BLaER1 treated with 17β-estradiol and CSF1 and Interleukin-3, amounts not matched to agents 10 nM and 100 nM (cell line): ENCODE measurements around the gene CERT1.
"Not testable (repeated sequence)": the region's sequence is repeated elsewhere in the genome, so short reads cannot be mapped to it uniquely, and the experiment has no call there.

Experiments used
- H3K27ac ChIP-seq, 11 experiments: shearing (Covaris generic); formaldehyde crosslinking; 2 replicates each; pipeline ENCODE4 v1.8.1; 2022
- H3K27me3 ChIP-seq, 11 experiments: shearing (Covaris generic); formaldehyde crosslinking; 2 replicates each; pipeline ENCODE4 v1.8.1; 2022
- H3K36me3 ChIP-seq, 11 experiments: shearing (Covaris generic); formaldehyde crosslinking; 2 replicates each; pipeline ENCODE4 v1.8.1; 2022
- H3K4me1 ChIP-seq, 10 experiments: shearing (Covaris generic); formaldehyde crosslinking; 2 replicates each; pipeline ENCODE4 v1.8.1; 2022
- H3K4me2 ChIP-seq, 11 experiments: shearing (Covaris generic); formaldehyde crosslinking; 2 replicates each; pipeline ENCODE4 v1.8.1; 2022
- H3K4me3 ChIP-seq, 10 experiments: shearing (Covaris generic); formaldehyde crosslinking; 2 replicates each; pipeline ENCODE4 v1.8.1; 2022
- H3K9ac ChIP-seq, 11 experiments: shearing (Covaris generic); formaldehyde crosslinking; 2 replicates each; pipeline ENCODE4 v1.8.1; 2022
- H3K9me3 ChIP-seq, 11 experiments: shearing (Covaris generic); formaldehyde crosslinking; replicated peaks in 1 of 11; 2 replicates each; pipeline ENCODE4 v1.8.1; 2022
- H4K20me1 ChIP-seq, 11 experiments: shearing (Covaris generic); formaldehyde crosslinking; 2 replicates each; pipeline ENCODE4 v1.8.1; 2022
- Cebpa-rat ChIP-seq, 11 experiments: shearing (Covaris generic); IDR thresholded peaks; 2 replicates each; pipeline ENCODE4 v1.8.1; 2022

The CERT1 gene

GRCh38 chr5:75550597-75550996 is 39.2 kb upstream of the CERT1 start:
- no peak overlapping the region for H3K9ac ChIP-seq
- no peaks in the 10 kb centered on the region; a peak in 3 of 22 replicates for H3K9me3 ChIP-seq
- no peaks in the 10 kb centered on the region for H3K27me3 ChIP-seq
- H3K4me1 ChIP-seq: no peaks in the 10 kb centered on the region
- H4K20me1 ChIP-seq: peaks cover 0 to 18% (median 0%) of the 10 kb centered on the region in 11 experiments; a peak in 3 of 22 replicates
- no peak overlapping the region for H3K4me3 ChIP-seq
- H3K36me3 ChIP-seq: peaks cover 36 to 69% (median 54%) of the 10 kb centered on the region in 11 experiments
- no peak overlapping the region for H3K27ac ChIP-seq
- no peak overlapping the region for H3K4me2 ChIP-seq
- TF ChIP-seq Cebpa-rat (IDR thresholded peaks at IDR 0.05): no peak

- H3K9me3 ChIP-seq: no peaks in the 10 kb centered on the region; a peak in 3 of 22 replicates
- H3K9ac ChIP-seq: no peak overlapping the region
- peaks cover 24 to 66% (median 45%) of the 10 kb centered on the region in 11 experiments for H3K36me3 ChIP-seq
- H4K20me1 ChIP-seq: peaks cover 0 to 42% (median 0%) of the 10 kb centered on the region in 11 experiments; a peak in 10 of 22 replicates
- no peaks in the 10 kb centered on the region for H3K27me3 ChIP-seq
- no peaks in the 10 kb centered on the region for H3K4me1 ChIP-seq
- H3K4me2 ChIP-seq: no peak overlapping the region
- no peak for TF ChIP-seq Cebpa-rat (IDR thresholded peaks at IDR 0.05)
- no peak overlapping the region for H3K27ac ChIP-seq
- H3K4me3 ChIP-seq: no peak overlapping the region
Observed at GRCh38 chr5:75547812-75548211, 36.4 kb upstream of the CERT1 start.

GRCh38 chr5:75546830-75547229 is 35.4 kb upstream of the CERT1 start:
- no peaks in the 10 kb centered on the region for H3K27me3 ChIP-seq
- H3K9ac ChIP-seq: no peak overlapping the region
- no peaks in the 10 kb centered on the region for H3K4me1 ChIP-seq
- H3K9me3 ChIP-seq: no peaks in the 10 kb centered on the region; a peak in 3 of 22 replicates
- no peak for TF ChIP-seq Cebpa-rat (IDR thresholded peaks at IDR 0.05)
- H3K4me2 ChIP-seq: no peak overlapping the region
- peaks cover 15 to 56% (median 36%) of the 10 kb centered on the region in 11 experiments for H3K36me3 ChIP-seq
- no peak overlapping the region for H3K4me3 ChIP-seq
- peaks cover 0 to 46% (median 0%) of the 10 kb centered on the region in 11 experiments; a peak in 10 of 22 replicates for H4K20me1 ChIP-seq
- H3K27ac ChIP-seq: no peak overlapping the region

GRCh38 chr5:75545131-75545530 is 33.7 kb upstream of the CERT1 start:
- no peak overlapping the region for H3K4me2 ChIP-seq
- no peak overlapping the region for H3K9ac ChIP-seq
- no peak overlapping the region for H3K4me3 ChIP-seq
- H3K27ac ChIP-seq: no peak overlapping the region
- H4K20me1 ChIP-seq: peaks cover 0 to 50% (median 6%) of the 10 kb centered on the region in 11 experiments; a peak in 11 of 22 replicates
- H3K9me3 ChIP-seq: no peaks in the 10 kb centered on the region; a peak in 3 of 22 replicates
- H3K36me3 ChIP-seq: peaks cover 15 to 53% (median 36%) of the 10 kb centered on the region in 11 experiments
- no peaks in the 10 kb centered on the region for H3K4me1 ChIP-seq
- no peaks in the 10 kb centered on the region for H3K27me3 ChIP-seq
- no peak for TF ChIP-seq Cebpa-rat (IDR thresholded peaks at IDR 0.05)

GRCh38 chr5:75538211-75538610 is 26.8 kb upstream of the CERT1 start:
- no peak overlapping the region for H3K4me2 ChIP-seq
- H4K20me1 ChIP-seq: peaks cover 11 to 80% (median 22%) of the 10 kb centered on the region in 11 experiments; a peak in 18 of 22 replicates
- peaks cover 22 to 26% (median 23%) of the 10 kb centered on the region in 11 experiments for H3K9me3 ChIP-seq
- TF ChIP-seq Cebpa-rat (IDR thresholded peaks at IDR 0.05): no peak
- peaks cover 34 to 69% (median 47%) of the 10 kb centered on the region in 11 experiments for H3K36me3 ChIP-seq
- no peak overlapping the region for H3K27ac ChIP-seq
- H3K27me3 ChIP-seq: no peaks in the 10 kb centered on the region
- H3K9ac ChIP-seq: no peak overlapping the region
- peaks cover 7 to 20% (median 11%) of the 10 kb centered on the region in 10 experiments; a peak in 15 of 20 replicates for H3K4me1 ChIP-seq
- H3K4me3 ChIP-seq: no peak overlapping the region

- TF ChIP-seq Cebpa-rat (IDR thresholded peaks at IDR 0.05): no peak
- Histone ChIP-seq H3K4me2 (peak overlapping the region in 8 of 11 experiments; percentile 3 to 76 (median 41); a peak in 9 of 22 replicates), H3K27ac (peak overlapping the region in 3 of 11 experiments; percentile 9 to 32 (median 16); a peak in 3 of 22 replicates), H3K9me3 (peaks cover 36 to 40% (median 37%) of the 10 kb centered on the region in 11 experiments), H3K27me3 (no peaks in the 10 kb centered on the region), H4K20me1 (peaks cover 11 to 74% (median 22%) of the 10 kb centered on the region in 11 experiments; a peak in 18 of 22 replicates), H3K4me3 (no peak overlapping the region), H3K4me1 (peaks cover 7 to 20% (median 11%) of the 10 kb centered on the region in 10 experiments; a peak in 15 of 20 replicates), H3K36me3 (peaks cover 40 to 80% (median 60%) of the 10 kb centered on the region in 11 experiments), H3K9ac (peak overlapping the region in 1 of 11 experiments; percentile 15; a peak in 1 of 22 replicates)
Observed at GRCh38 chr5:75536694-75537360, 25.4 kb upstream of the CERT1 start.

GRCh38 chr5:75536147-75536546 is 24.7 kb upstream of the CERT1 start:
- H3K9ac ChIP-seq: no peak overlapping the region

GRCh38 chr5:75534734-75535133 is 23.3 kb upstream of the CERT1 start:
- TF ChIP-seq Cebpa-rat (IDR thresholded peaks at IDR 0.05): no peak
- Histone ChIP-seq H3K36me3 (peaks cover 40 to 69% (median 57%) of the 10 kb centered on the region in 11 experiments), H4K20me1 (peaks cover 11 to 71% (median 22%) of the 10 kb centered on the region in 11 experiments; a peak in 18 of 22 replicates), H3K4me1 (peaks cover 7 to 20% (median 11%) of the 10 kb centered on the region in 10 experiments; a peak in 15 of 20 replicates), H3K27ac (no peak overlapping the region), H3K4me3 (no peak overlapping the region), H3K9me3 (peaks cover 38 to 52% (median 42%) of the 10 kb centered on the region in 11 experiments), H3K9ac (no peak overlapping the region), H3K4me2 (no peak overlapping the region), H3K27me3 (no peaks in the 10 kb centered on the region)

More at GRCh38 chr5:75536147-75536546, 24.7 kb upstream of the CERT1 start:
- H3K36me3 ChIP-seq: peaks cover 40 to 83% (median 63%) of the 10 kb centered on the region in 11 experiments
- peak overlapping the region in 8 of 11 experiments; percentile 3 to 76 (median 41); a peak in 9 of 22 replicates for H3K4me2 ChIP-seq
- peaks cover 7 to 20% (median 11%) of the 10 kb centered on the region in 10 experiments; a peak in 15 of 20 replicates for H3K4me1 ChIP-seq
- peak overlapping the region in 2 of 11 experiments; percentile 16 to 32; a peak in 2 of 22 replicates for H3K27ac ChIP-seq
- H4K20me1 ChIP-seq: peaks cover 11 to 73% (median 22%) of the 10 kb centered on the region in 11 experiments; a peak in 18 of 22 replicates
- H3K4me3 ChIP-seq: no peak overlapping the region
- TF ChIP-seq Cebpa-rat (IDR thresholded peaks at IDR 0.05): no peak
- no peaks in the 10 kb centered on the region for H3K27me3 ChIP-seq
- peaks cover 38 to 46% (median 42%) of the 10 kb centered on the region in 11 experiments for H3K9me3 ChIP-seq

GRCh38 chr5:75533716-75534115 is 22.3 kb upstream of the CERT1 start:
- H4K20me1 ChIP-seq: peaks cover 12 to 71% (median 22%) of the 10 kb centered on the region in 11 experiments; a peak in 18 of 22 replicates
- H3K27me3 ChIP-seq, H3K4me2 ChIP-seq, H3K4me3 ChIP-seq, H3K9ac ChIP-seq, H3K27ac ChIP-seq: not testable (repeated sequence)
- peaks cover 38 to 52% (median 42%) of the 10 kb centered on the region in 11 experiments for H3K9me3 ChIP-seq
- peaks cover 35 to 67% (median 53%) of the 10 kb centered on the region in 11 experiments for H3K36me3 ChIP-seq
- peaks cover 7 to 20% (median 11%) of the 10 kb centered on the region in 10 experiments; a peak in 15 of 20 replicates for H3K4me1 ChIP-seq
